GM13976 (cell line): ENCODE data around the gene ZNF76.

ENCODE experiments used
- DNase-seq: peaks from one replicate; pipeline ENCODE4 v3.0.0; 2012; ENCODE audit warnings: low spot score
- CTCF ChIP-seq: IDR thresholded peaks from 2 replicates; pipeline ENCODE4 v1.5.1; 2012; ENCODE audit warnings: borderline replicate concordance, mild to moderate bottlenecking; ENCODE audit not compliant: insufficient read depth; ENCODE audit errors: extremely low read depth, missing control alignments, control extremely low read depth
- in situ Hi-C: fragments of 300-500 bp; cut with MboI; formaldehyde crosslinking; loops from one replicate; pipeline ENCODE4 v1.12.0; 2022; ENCODE audit warnings: low sequenced_read_pairs, mixed read lengths, inconsistent platforms; ENCODE audit not compliant: unreplicated experiment

The ZNF76 gene

GRCh38 chr6:35242906-35243305 is 16.6 kb upstream of the ZNF76 start:
- in situ Hi-C loops = no loop called here

GRCh38 chr6:35243386-35243958 is 16.1 kb upstream of the ZNF76 start:
- DNase-seq = no peak
- TF ChIP-seq CTCF = no peak
- in situ Hi-C loops = no loop called here

More at GRCh38 chr6:35242906-35243305, 16.6 kb upstream of the ZNF76 start:
- TF ChIP-seq CTCF = no peak
- no peak for DNase-seq

- TF ChIP-seq CTCF = no peak
- DNase-seq = no peak
- in situ Hi-C loops = no loop called here
These were observed 15.0 kb upstream of the ZNF76 start for GRCh38 chr6:35244551-35244950.

GRCh38 chr6:35247642-35248231 is 11.8 kb upstream of the ZNF76 start:
- in situ Hi-C loops = no loop called here
- no peak for TF ChIP-seq CTCF
- peak; percentile 57 for DNase-seq

GRCh38 chr6:35248300-35248699 is 11.2 kb upstream of the ZNF76 start:
- in situ Hi-C loops = no loop called here
- no peak for DNase-seq
- no peak for TF ChIP-seq CTCF

- TF ChIP-seq CTCF = no peak
These were observed 10.6 kb upstream of the ZNF76 start for GRCh38 chr6:35248965-35249364.

More at GRCh38 chr6:35248965-35249364, 10.6 kb upstream of the ZNF76 start:
- in situ Hi-C loops = no loop called here
- no peak for DNase-seq
